Natural killer cell (primary cell): ENCODE data around the gene EPHB6. TPM values are rescaled to one million over a fixed set of nuclear protein-coding genes. Genes with fewer than 3 reads are reported as not detected.

Experiments
- ATAC-seq, 3 donors: fragments of 150-1000 bp in 2 of 3; fragments of 200-7000 bp in 1 of 3; cut with Tn5 transposase; 1 replicate in 1 of 3; 2 replicates in 2 of 3; pipeline ENCODE4 v1.10.0; 2021; ENCODE audit warnings: mild to moderate bottlenecking in 2 of 3, moderate library complexity in 2 of 3
- DNase-seq, 2 donors: peaks; one replicate each; pipeline versions ENCODE4 v3.0.0 to v3.0.0-alpha.2; 2013 to 2021; ENCODE audit warnings: mixed read lengths in 1 of 2
- H3K27ac ChIP-seq: one replicate; pipeline ENCODE4 v1.5.1; 2013; ENCODE audit warnings: mild to moderate bottlenecking, low read length
- H3K27me3 ChIP-seq: one replicate; pipeline ENCODE4 v1.6.1; 2013; ENCODE audit warnings: low read length; ENCODE audit not compliant: control insufficient read depth, insufficient read depth
- H3K36me3 ChIP-seq: one replicate; pipeline ENCODE4 v1.6.1; 2013; ENCODE audit warnings: low read length; ENCODE audit not compliant: control insufficient read depth, insufficient read depth
- H3K4me1 ChIP-seq: one replicate; pipeline ENCODE4 v1.6.1; 2013; ENCODE audit warnings: low read length; ENCODE audit not compliant: control insufficient read depth, insufficient read depth
- H3K4me3 ChIP-seq: one replicate; pipeline ENCODE4 v1.5.1; 2013; ENCODE audit warnings: low read length
- H3K9me3 ChIP-seq: one replicate; pipeline ENCODE4 v1.6.1; 2013; ENCODE audit warnings: low read length; ENCODE audit not compliant: control insufficient read depth, insufficient read depth
- H3K27ac Mint-ChIP-seq, 2 donors: one replicate each; pipeline ENCODE4 v1.8.0; 2022; ENCODE audit warnings: mild to moderate bottlenecking in 2 of 2, mixed read lengths in 2 of 2, moderate library complexity in 1 of 2
- H3K27me3 Mint-ChIP-seq, 2 donors: one replicate each; pipeline ENCODE4 v1.8.0; 2022; ENCODE audit warnings: low read depth in 2 of 2, mixed read lengths in 2 of 2
- H3K36me3 Mint-ChIP-seq: one replicate; pipeline ENCODE4 v1.8.0; 2022; ENCODE audit warnings: mixed read lengths
- H3K4me1 Mint-ChIP-seq, 2 donors: one replicate each; pipeline ENCODE4 v1.8.0; 2022; ENCODE audit warnings: mixed read lengths in 2 of 2
- H3K4me3 Mint-ChIP-seq: one replicate; pipeline ENCODE4 v1.8.0; 2022; ENCODE audit warnings: mild to moderate bottlenecking, moderate library complexity, mixed read lengths
- H3K9me3 Mint-ChIP-seq, 2 donors: one replicate each; pipeline ENCODE4 v1.8.0; 2022; ENCODE audit warnings: mixed read lengths in 2 of 2
- CTCF ChIP-seq: fragments of 200-600 bp; IDR thresholded peaks from one replicate; pipeline ENCODE4 v1.8.0; 2022; ENCODE audit warnings: antibody characterized with exemption
- WGBS: methylation state at CpG from one replicate; pipeline ENCODE4 v1.1.7; 2013; ENCODE audit warnings: missing lambda C conversion rate; ENCODE audit not compliant: insufficient coverage; 5-methylcytosine and 5-hydroxymethylcytosine counted together
- intact Hi-C: fragments of 100-400 bp; cut with micrococcal nuclease; formaldehyde crosslinking; loops from one replicate; pipeline ENCODE4 v1.14.2; 2022
- total RNA-seq, 4 donors: library from RNA; stranded (reverse); fragments of 120-200 nt in 1 of 4; gene quantifications; one replicate each; pipeline versions ENCODE4 v1.2.3 to v1.2.4, GENCODE V29; 2013 to 2022

Gene EPHB6
- total RNA-seq, 3 donors from 2014 or later (not counting 1 experiment from before 2014, with no cell fraction given): 2.3 to 6.8 (median 6.5) TPM

- DNase-seq (no peak), ATAC-seq (no peak)
- H3K4me3 Mint-ChIP-seq: no peak overlapping the region
- TF ChIP-seq CTCF: no peak
- intact Hi-C loops: no loop called here
- H3K27ac Mint-ChIP-seq: no peak overlapping the region
- Histone ChIP-seq H3K4me3 (no peak overlapping the region), H3K9me3 (no peaks in the 10 kb centered on the region), H3K36me3 (no peaks in the 10 kb centered on the region), H3K4me1 (no peaks in the 10 kb centered on the region), H3K27me3 (no peaks in the 10 kb centered on the region), H3K27ac (no peak overlapping the region)
- peaks cover 17 to 22% of the 10 kb centered on the region in 2 donors for H3K27me3 Mint-ChIP-seq
- H3K36me3 Mint-ChIP-seq: no peaks in the 10 kb centered on the region
- no peaks in the 10 kb centered on the region for H3K4me1 Mint-ChIP-seq
- 86% methylated on average over 9 of the region's 9 CpGs for WGBS
- no peaks in the 10 kb centered on the region for H3K9me3 Mint-ChIP-seq
Measured at GRCh38 chr7:142876236-142876960, 21.5 kb downstream of the EPHB6 start.

GRCh38 chr7:142876991-142877910 lies 22.4 kb downstream of the EPHB6 start:
- H3K36me3 Mint-ChIP-seq: no peaks in the 10 kb centered on the region
- H3K4me3 Mint-ChIP-seq: no peak overlapping the region
- ATAC-seq (no peak), DNase-seq (no peak)
- peaks cover 21 to 22% of the 10 kb centered on the region in 2 donors for H3K27me3 Mint-ChIP-seq
- no peaks in the 10 kb centered on the region for H3K9me3 Mint-ChIP-seq
- Histone ChIP-seq H3K4me3 (no peak overlapping the region), H3K9me3 (no peaks in the 10 kb centered on the region), H3K36me3 (no peaks in the 10 kb centered on the region), H3K27me3 (no peaks in the 10 kb centered on the region), H3K4me1 (no peaks in the 10 kb centered on the region), H3K27ac (no peak overlapping the region)
- no peak for TF ChIP-seq CTCF
- 86% methylated on average over 18 of the region's 18 CpGs for WGBS
- no peaks in the 10 kb centered on the region for H3K4me1 Mint-ChIP-seq
- intact Hi-C loops: no loop called here
- no peak overlapping the region for H3K27ac Mint-ChIP-seq

- no peaks in the 10 kb centered on the region for H3K4me1 Mint-ChIP-seq
- peaks cover 21 to 22% of the 10 kb centered on the region in 2 donors for H3K27me3 Mint-ChIP-seq
- intact Hi-C loops: no loop called here
- ATAC-seq: no peak
- H3K36me3 Mint-ChIP-seq: no peaks in the 10 kb centered on the region
- no peaks in the 10 kb centered on the region for H3K9me3 ChIP-seq
- no peaks in the 10 kb centered on the region for H3K9me3 Mint-ChIP-seq
- H3K27me3 ChIP-seq: no peaks in the 10 kb centered on the region
- no peak overlapping the region for H3K27ac Mint-ChIP-seq
- H3K27ac ChIP-seq: no peak overlapping the region
- WGBS: 92% methylated on average over 3 of the region's 3 CpGs
- H3K4me3 Mint-ChIP-seq: no peak overlapping the region
- H3K4me3 ChIP-seq: no peak overlapping the region
- no peak for TF ChIP-seq CTCF
- H3K4me1 ChIP-seq: no peaks in the 10 kb centered on the region
- H3K36me3 ChIP-seq: no peaks in the 10 kb centered on the region
- DNase-seq: no peak
Measured at GRCh38 chr7:142878315-142878714, 23.4 kb downstream of the EPHB6 start.
